ENCODE results near the gene PRDM15.

DNA sequence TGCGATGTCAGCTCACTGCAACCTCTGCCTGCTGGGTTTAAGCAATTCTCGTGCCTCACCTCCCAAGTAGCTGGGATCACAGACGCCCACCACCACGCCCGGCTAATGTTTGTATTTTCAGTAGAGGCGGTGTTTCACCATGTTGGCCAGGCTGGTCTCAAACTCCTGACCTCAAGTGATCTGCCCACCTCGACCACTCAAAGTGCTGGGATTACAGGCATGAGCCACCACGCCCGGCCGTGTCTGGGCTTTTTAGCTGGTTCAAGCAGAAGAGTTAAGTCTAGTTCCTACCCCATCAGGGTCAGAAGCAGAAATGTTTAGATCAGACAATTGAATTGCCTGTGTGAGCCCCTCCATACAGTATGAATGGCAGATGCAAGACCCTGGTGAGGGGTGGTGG, 84.5 kb downstream of the PRDM15 start:
- TF ChIP-seq, protein P1, sequence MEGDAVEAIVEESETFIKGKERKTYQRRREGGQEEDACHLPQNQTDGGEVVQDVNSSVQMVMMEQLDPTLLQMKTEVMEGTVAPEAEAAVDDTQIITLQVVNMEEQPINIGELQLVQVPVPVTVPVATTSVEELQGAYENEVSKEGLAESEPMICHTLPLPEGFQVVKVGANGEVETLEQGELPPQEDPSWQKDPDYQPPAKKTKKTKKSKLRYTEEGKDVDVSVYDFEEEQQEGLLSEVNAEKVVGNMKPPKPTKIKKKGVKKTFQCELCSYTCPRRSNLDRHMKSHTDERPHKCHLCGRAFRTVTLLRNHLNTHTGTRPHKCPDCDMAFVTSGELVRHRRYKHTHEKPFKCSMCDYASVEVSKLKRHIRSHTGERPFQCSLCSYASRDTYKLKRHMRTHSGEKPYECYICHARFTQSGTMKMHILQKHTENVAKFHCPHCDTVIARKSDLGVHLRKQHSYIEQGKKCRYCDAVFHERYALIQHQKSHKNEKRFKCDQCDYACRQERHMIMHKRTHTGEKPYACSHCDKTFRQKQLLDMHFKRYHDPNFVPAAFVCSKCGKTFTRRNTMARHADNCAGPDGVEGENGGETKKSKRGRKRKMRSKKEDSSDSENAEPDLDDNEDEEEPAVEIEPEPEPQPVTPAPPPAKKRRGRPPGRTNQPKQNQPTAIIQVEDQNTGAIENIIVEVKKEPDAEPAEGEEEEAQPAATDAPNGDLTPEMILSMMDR (IDR thresholded peaks at IDR 0.05; ENCODE audit: low read depth, low read length), result no peak
- TF ChIP-seq EZH2phosphoT487 (IDR thresholded peaks at IDR 0.05; ENCODE audit: low read depth), result no peak

Measured in OCI-LY3 (cell line).